Daoy (cell line): ENCODE data around the gene CAMSAP1. TPM values are rescaled to one million over a fixed set of nuclear protein-coding genes. Genes with fewer than 3 reads are reported as not detected.
A peak's percentile ranks its signal among the peaks of the same experiment; 100 is the strongest.

Experiments used
- DNase-seq: peaks from one replicate; pipeline ENCODE4 v3.0.0-alpha.2; 2015; ENCODE audit warnings: low read depth
- total RNA-seq: library from RNA; depleted of rRNA; stranded (reverse); fragments of >200 nt; shearing (Covaris generic); gene quantifications from 2 replicates; pipeline ENCODE4 v1.2.3, GENCODE V29; 2014

Gene CAMSAP1
- total RNA-seq, 1 experiment from 2014 or later = 22.7 TPM

GRCh38 chr9:135815413-135815812 is 91.9 kb downstream of the CAMSAP1 start:
- DNase-seq = no peak

GRCh38 chr9:135814421-135815095 is 92.8 kb downstream of the CAMSAP1 start:
- no peak for DNase-seq

GRCh38 chr9:135813671-135814290 is 93.6 kb downstream of the CAMSAP1 start:
- no peak for DNase-seq

- no peak for DNase-seq
Measured at GRCh38 chr9:135812961-135813360, 94.4 kb downstream of the CAMSAP1 start.

GRCh38 chr9:135811801-135812200 is 95.5 kb downstream of the CAMSAP1 start:
- no peak for DNase-seq

GRCh38 chr9:135810806-135811575 is 96.4 kb downstream of the CAMSAP1 start:
- no peak for DNase-seq

GRCh38 chr9:135809166-135809565 is 98.2 kb downstream of the CAMSAP1 start:
- DNase-seq = no peak

GRCh38 chr9:135805422-135806022 is 101.8 kb downstream of the CAMSAP1 start:
- no peak for DNase-seq

GRCh38 chr9:135804581-135805421 is 102.5 kb downstream of the CAMSAP1 start:
- DNase-seq = no peak

- no peak for DNase-seq
Measured at GRCh38 chr9:135803441-135803840, 103.9 kb downstream of the CAMSAP1 start.

GRCh38 chr9:135802876-135803419 is 104.4 kb downstream of the CAMSAP1 start:
- no peak for DNase-seq

- DNase-seq = no peak
Measured at GRCh38 chr9:135801070-135801469, 106.3 kb downstream of the CAMSAP1 start.

- DNase-seq = no peak
Measured at GRCh38 chr9:135799261-135799660, 108.1 kb downstream of the CAMSAP1 start.

- DNase-seq = no peak
Measured at GRCh38 chr9:135798263-135798585, 109.1 kb downstream of the CAMSAP1 start.

- peak; percentile 76 for DNase-seq
Measured at GRCh38 chr9:135797507-135798262, 109.7 kb downstream of the CAMSAP1 start.

GRCh38 chr9:135796784-135797485 is 110.4 kb downstream of the CAMSAP1 start:
- DNase-seq = no peak

GRCh38 chr9:135795391-135795790 is 112.0 kb downstream of the CAMSAP1 start:
- DNase-seq = no peak

- no peak for DNase-seq
Measured at GRCh38 chr9:135794361-135794885, 112.9 kb downstream of the CAMSAP1 start.

- DNase-seq = no peak
Measured at GRCh38 chr9:135794057-135794335, 113.3 kb downstream of the CAMSAP1 start.
